Measurements from ENCODE around the gene PLOD2. TPM values are rescaled to one million over a fixed set of nuclear protein-coding genes. Genes with fewer than 3 reads are reported as not detected.

The PLOD2 gene
- total RNA-seq, 1 donor from 2014 or later = 208 TPM

GRCh38 chr3:146102885-146103284 is 58.1 kb downstream of the PLOD2 start:
- no peaks in the 10 kb centered on the region for H3K27me3 Mint-ChIP-seq (ENCODE audit: low read depth)
- H3K4me1 Mint-ChIP-seq (ENCODE audit: low read depth) = peaks cover 17% of the 10 kb centered on the region
- DNase-seq (ENCODE audit: low spot score) = no peak
- no peaks in the 10 kb centered on the region for H3K9me3 Mint-ChIP-seq (ENCODE audit: low read depth)
- TF ChIP-seq, protein P1, sequence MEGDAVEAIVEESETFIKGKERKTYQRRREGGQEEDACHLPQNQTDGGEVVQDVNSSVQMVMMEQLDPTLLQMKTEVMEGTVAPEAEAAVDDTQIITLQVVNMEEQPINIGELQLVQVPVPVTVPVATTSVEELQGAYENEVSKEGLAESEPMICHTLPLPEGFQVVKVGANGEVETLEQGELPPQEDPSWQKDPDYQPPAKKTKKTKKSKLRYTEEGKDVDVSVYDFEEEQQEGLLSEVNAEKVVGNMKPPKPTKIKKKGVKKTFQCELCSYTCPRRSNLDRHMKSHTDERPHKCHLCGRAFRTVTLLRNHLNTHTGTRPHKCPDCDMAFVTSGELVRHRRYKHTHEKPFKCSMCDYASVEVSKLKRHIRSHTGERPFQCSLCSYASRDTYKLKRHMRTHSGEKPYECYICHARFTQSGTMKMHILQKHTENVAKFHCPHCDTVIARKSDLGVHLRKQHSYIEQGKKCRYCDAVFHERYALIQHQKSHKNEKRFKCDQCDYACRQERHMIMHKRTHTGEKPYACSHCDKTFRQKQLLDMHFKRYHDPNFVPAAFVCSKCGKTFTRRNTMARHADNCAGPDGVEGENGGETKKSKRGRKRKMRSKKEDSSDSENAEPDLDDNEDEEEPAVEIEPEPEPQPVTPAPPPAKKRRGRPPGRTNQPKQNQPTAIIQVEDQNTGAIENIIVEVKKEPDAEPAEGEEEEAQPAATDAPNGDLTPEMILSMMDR (IDR thresholded peaks at IDR 0.05) = no peak
- no peak overlapping the region for H3K27ac Mint-ChIP-seq (ENCODE audit: unreplicated experiment)
- peaks cover 39% of the 10 kb centered on the region for H3K36me3 Mint-ChIP-seq (ENCODE audit: low read depth)
- no peak overlapping the region for H3K4me3 Mint-ChIP-seq (ENCODE audit: unreplicated experiment)

- TF ChIP-seq, protein P1 (IDR thresholded peaks at IDR 0.05) = no peak
- peaks cover 17% of the 10 kb centered on the region for H3K4me1 Mint-ChIP-seq (ENCODE audit: low read depth)
- DNase-seq (ENCODE audit: low spot score) = no peak
- H3K36me3 Mint-ChIP-seq (ENCODE audit: low read depth) = peaks cover 37% of the 10 kb centered on the region
- H3K9me3 Mint-ChIP-seq (ENCODE audit: low read depth) = no peaks in the 10 kb centered on the region
- H3K4me3 Mint-ChIP-seq (ENCODE audit: unreplicated experiment) = no peak overlapping the region
- H3K27me3 Mint-ChIP-seq (ENCODE audit: low read depth) = no peaks in the 10 kb centered on the region
- H3K27ac Mint-ChIP-seq (ENCODE audit: unreplicated experiment) = peak overlapping the region; percentile 59
These were observed 59.4 kb downstream of the PLOD2 start for GRCh38 chr3:146101538-146101937.

DNA sequence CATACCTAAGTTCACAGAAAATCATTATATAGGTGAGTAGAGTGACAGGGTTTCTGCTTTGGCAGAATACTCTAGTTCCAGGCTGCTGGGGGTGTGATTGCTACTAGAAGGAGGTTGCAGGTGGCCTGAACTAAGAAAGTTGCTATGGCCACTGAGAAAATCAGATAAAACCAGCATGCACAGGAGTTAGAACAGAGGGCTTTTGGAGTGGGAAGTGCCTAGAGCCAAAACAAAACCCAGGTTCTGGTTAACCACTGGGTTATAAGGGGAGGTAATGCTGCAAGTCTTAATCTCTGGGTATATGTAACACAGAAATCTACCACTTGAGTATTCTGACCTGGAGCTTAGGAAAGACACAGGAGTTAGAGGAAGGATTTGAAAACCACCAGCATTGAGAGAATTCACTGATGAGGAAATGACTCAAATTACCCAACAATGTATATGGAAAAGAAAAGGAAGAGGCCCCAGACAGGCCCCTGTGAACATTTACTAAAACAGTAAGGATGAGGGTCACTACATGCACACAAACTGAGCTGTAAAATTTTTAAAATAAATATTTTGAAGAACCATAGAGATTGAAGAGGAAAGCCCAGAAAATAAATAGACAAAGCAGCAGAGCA is 60.0 kb downstream of the PLOD2 start:
- H3K27ac Mint-ChIP-seq (ENCODE audit: unreplicated experiment) = peak overlapping the region; percentile 59
- H3K4me1 Mint-ChIP-seq (ENCODE audit: low read depth) = peaks cover 12% of the 10 kb centered on the region
- no peaks in the 10 kb centered on the region for H3K27me3 Mint-ChIP-seq (ENCODE audit: low read depth)
- H3K4me3 Mint-ChIP-seq (ENCODE audit: unreplicated experiment) = no peak overlapping the region
- no peaks in the 10 kb centered on the region for H3K9me3 Mint-ChIP-seq (ENCODE audit: low read depth)
- TF ChIP-seq, protein P1 (IDR thresholded peaks at IDR 0.05) = no peak
- H3K36me3 Mint-ChIP-seq (ENCODE audit: low read depth) = peaks cover 31% of the 10 kb centered on the region
- DNase-seq (ENCODE audit: low spot score) = no peak

- H3K9me3 Mint-ChIP-seq (ENCODE audit: low read depth) = no peaks in the 10 kb centered on the region
- TF ChIP-seq, protein P1 (IDR thresholded peaks at IDR 0.05) = no peak
- H3K27ac Mint-ChIP-seq (ENCODE audit: unreplicated experiment) = no peak overlapping the region
- no peaks in the 10 kb centered on the region for H3K27me3 Mint-ChIP-seq (ENCODE audit: low read depth)
- no peak for DNase-seq (ENCODE audit: low spot score)
- H3K4me1 Mint-ChIP-seq (ENCODE audit: low read depth) = peaks cover 11% of the 10 kb centered on the region
- peaks cover 30% of the 10 kb centered on the region for H3K36me3 Mint-ChIP-seq (ENCODE audit: low read depth)
- H3K4me3 Mint-ChIP-seq (ENCODE audit: unreplicated experiment) = no peak overlapping the region
These were observed 60.8 kb downstream of the PLOD2 start for GRCh38 chr3:146100180-146100579.

GRCh38 chr3:146099316-146099715 is 61.7 kb downstream of the PLOD2 start:
- TF ChIP-seq, protein P1 (IDR thresholded peaks at IDR 0.05) = no peak
- peaks cover 32% of the 10 kb centered on the region for H3K36me3 Mint-ChIP-seq (ENCODE audit: low read depth)
- H3K4me3 Mint-ChIP-seq (ENCODE audit: unreplicated experiment) = no peak overlapping the region
- H3K27ac Mint-ChIP-seq (ENCODE audit: unreplicated experiment) = no peak overlapping the region
- DNase-seq (ENCODE audit: low spot score) = no peak
- peaks cover 18% of the 10 kb centered on the region for H3K4me1 Mint-ChIP-seq (ENCODE audit: low read depth)
- H3K27me3 Mint-ChIP-seq (ENCODE audit: low read depth) = no peaks in the 10 kb centered on the region
- H3K9me3 Mint-ChIP-seq (ENCODE audit: low read depth) = no peaks in the 10 kb centered on the region
